GM12874 (cell line): ENCODE measurements around the gene KDM1A.
A peak's percentile ranks its signal among the peaks of the same experiment; 100 is the strongest.

Experiments used
- TF ChIP-seq, protein P1 (sequence below): IDR thresholded peaks from 2 replicates; pipeline ENCODE4 v1.5.1; 2011; ENCODE audit warnings: low read depth, mild to moderate bottlenecking, control low read depth, low read length, moderate library complexity; ENCODE audit not compliant: insufficient read depth

Gene KDM1A

DNA sequence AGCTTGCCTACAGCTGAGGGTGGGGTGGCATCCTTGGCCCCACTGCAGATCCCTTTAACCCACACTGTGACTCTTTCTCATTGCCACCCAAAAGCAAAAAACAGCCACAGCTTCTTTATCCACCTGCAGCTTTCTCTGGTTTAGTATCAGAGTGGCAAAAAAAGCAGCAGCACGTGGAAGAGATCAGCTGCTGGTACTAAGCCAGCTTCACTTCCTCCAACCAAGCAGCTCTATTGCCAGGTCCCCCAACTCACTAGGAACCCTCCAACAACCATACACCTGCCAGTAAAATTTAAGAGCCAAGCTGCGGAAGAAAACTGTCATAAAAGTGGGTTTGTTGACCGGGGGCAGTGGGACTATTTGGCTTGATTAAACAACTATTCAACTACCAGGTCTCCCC, 66.4 kb downstream of the KDM1A start:
- TF ChIP-seq, protein P1, sequence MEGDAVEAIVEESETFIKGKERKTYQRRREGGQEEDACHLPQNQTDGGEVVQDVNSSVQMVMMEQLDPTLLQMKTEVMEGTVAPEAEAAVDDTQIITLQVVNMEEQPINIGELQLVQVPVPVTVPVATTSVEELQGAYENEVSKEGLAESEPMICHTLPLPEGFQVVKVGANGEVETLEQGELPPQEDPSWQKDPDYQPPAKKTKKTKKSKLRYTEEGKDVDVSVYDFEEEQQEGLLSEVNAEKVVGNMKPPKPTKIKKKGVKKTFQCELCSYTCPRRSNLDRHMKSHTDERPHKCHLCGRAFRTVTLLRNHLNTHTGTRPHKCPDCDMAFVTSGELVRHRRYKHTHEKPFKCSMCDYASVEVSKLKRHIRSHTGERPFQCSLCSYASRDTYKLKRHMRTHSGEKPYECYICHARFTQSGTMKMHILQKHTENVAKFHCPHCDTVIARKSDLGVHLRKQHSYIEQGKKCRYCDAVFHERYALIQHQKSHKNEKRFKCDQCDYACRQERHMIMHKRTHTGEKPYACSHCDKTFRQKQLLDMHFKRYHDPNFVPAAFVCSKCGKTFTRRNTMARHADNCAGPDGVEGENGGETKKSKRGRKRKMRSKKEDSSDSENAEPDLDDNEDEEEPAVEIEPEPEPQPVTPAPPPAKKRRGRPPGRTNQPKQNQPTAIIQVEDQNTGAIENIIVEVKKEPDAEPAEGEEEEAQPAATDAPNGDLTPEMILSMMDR = no peak

DNA sequence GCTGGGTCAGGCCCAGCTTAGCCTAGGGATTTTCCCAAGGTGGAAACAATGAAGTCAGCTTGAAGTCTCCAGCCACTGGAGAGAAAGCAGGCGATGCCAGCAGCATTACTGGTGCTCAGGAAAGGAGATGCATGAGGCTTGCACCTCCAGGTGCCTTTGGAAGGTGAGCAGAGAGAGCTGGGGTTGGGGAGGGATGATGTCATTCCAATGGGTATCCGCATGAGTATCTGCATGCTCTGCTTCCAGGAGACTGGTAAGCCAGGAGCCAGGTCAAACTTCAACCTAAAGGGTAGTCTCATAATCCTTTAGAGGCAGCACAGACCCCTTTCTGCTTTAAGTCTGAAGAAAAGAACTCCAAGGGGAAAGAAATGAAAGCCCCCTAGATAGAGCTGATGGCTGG, 68.8 kb downstream of the KDM1A start:
- TF ChIP-seq, protein P1 = no peak

DNA sequence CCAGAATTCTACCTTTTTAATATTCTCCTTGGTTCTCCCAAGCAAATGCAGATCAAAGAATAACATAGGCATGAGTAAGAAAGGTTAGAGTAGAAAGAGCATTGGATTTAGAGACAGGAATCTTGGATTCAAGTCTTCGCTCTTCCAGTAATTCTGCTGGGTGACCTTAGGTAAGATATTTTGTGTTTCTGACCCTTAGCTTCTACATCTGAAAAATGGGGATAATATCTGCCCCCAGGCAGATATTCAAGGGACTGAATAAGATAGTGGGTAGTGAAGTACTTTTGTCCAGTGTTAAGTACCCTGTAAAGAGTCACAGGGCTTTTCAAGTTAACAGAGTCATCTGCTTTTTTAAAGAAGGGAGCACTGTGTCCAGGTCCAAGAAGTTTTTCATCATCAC, 70.8 kb downstream of the KDM1A start:
- TF ChIP-seq, protein P1 = no peak

DNA sequence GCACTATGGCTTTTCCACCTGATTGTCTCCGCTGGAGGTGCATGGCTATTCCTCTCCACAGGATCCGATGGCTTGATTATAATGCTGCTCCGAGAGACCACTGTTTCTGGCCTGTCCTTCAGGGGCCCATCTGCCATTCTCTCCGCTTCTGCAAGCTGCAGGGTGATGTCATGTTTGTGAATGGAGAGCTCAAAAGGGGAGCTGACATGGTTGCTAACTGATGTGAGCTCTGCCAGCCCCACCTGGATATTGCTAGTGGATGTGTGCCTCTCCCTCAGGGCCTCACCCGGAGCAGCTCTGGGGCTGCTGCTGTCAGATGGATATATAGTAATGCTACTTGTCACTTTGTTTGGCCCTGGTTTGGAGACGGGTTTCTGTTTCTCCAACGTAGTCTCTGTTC, 72.3 kb downstream of the KDM1A start:
- TF ChIP-seq, protein P1 = no peak

DNA sequence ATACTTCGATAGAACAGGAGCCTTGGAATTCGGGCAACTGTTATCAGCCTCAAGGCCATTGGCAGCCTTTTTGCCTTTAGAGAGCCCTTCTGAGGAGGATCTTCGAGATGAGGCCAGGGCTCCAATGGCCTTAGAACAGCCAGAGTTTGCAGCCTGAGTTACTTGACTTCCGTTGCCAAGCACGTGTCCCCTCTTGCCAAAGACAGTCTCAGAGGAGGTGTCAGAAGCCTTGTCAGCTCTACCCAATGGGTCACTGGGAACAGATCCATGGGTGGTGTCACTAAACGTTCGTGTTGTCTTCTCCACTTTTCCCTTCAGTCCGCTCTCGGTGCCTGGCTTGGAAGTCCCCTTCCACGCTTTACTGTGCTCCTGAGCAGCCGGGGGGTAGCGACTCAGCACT, 73.2 kb downstream of the KDM1A start:
- TF ChIP-seq, protein P1 = no peak

DNA sequence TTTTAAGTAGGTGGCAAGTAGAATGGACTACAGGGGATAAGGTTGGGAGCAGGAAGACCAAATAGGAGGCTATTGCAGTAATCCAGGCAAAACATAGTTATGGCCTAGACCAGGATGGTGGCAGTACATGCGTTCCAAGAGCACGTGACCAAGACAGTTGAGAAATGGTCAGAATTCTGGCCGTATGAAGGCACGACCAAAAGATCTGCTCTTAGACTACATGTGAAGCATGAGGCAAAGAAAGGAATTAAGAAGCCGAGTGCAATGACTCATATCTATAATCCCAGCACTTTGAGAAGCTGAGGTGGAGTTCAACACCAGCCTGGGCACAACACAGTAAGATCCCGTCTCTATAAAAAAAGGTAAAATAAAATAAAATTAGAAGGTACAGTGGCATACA, 78.0 kb downstream of the KDM1A start:
- TF ChIP-seq, protein P1 = no peak

DNA sequence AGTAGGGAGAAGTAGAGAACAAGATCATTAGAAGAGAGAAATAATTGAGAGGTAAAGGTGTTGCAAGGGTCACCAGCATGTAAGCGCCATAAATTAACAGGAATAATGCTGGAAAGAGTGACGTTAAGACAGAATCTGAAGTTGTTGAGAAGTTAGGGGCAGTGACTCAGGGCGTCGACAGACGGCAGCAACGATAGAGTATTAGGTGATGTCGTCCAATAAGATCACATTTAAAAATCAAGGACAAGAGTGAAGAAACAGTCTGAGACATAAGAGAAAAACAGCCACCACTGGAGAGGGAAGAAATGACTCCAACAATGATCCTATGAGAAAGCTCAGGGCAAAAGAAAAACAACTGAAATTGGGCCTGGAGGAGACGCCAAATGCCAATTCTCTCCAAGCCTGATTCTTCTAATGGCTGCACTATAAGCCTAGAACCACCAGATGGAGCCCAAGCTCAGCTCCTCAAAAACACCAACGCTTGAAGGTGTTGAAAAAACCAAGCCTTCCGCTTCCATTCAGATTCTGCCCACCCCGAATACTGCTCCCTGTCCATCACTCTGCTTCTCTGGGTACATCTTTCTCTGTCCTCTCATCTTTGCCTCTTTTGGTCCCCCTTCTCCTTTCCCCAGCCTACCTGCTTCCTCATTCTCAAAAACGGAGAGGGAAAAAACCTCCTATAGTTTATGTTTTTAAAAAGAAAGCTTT, 79.3 kb downstream of the KDM1A start:
- TF ChIP-seq, protein P1 = peak; percentile 87

DNA sequence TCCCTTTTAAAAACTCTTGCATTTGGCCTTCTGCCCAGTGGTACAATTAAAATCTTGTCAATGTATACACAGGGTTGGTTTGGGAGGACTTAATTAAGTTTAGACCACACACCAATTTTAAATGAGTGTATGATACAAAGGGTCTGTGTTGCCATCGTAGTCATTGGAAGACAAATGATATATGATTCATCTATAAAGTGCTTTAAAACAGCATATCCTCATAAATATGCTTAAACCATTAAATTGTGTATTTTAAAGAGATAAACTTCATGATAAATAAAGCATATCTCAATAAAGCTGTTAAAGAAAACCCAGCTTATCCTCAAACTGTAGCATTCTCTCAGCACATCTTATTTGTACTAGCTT, 79.9 kb downstream of the KDM1A start:
- TF ChIP-seq, protein P1 = no peak
